ENCODE data around the gene TIMP2. TPM values are rescaled to one million over a fixed set of nuclear protein-coding genes. Genes with fewer than 3 reads are reported as not detected.
"Not testable (repeated sequence)": the region's sequence is repeated elsewhere in the genome, so short reads cannot be mapped to it uniquely, and the experiment has no call there.

TIMP2 gene
- total RNA-seq, 2 donors from 2014 or later, result 99.1 to 158 TPM

- DNase-seq (ENCODE audit: low spot score), result no peak
Measured at GRCh38 chr17:78912082-78912481, 13.1 kb downstream of the TIMP2 start.

GRCh38 chr17:78911543-78911942, 13.6 kb downstream of the TIMP2 start:
- not testable (repeated sequence) for DNase-seq (ENCODE audit: low spot score); H3K9me3 ChIP-seq; H3K27me3 ChIP-seq; H3K4me3 ChIP-seq; H3K36me3 ChIP-seq
- H3K4me1 ChIP-seq, result peaks cover 0 to 47% of the 10 kb centered on the region in 2 donors
- H3K27ac ChIP-seq, result peak overlapping the region in 1 of 2 donors; percentile 21

More at GRCh38 chr17:78912082-78912481, 13.1 kb downstream of the TIMP2 start:
- Histone ChIP-seq H3K4me3 (no peak overlapping the region), H3K27me3 (no peaks in the 10 kb centered on the region), H3K4me1 (peaks cover 0 to 51% of the 10 kb centered on the region in 2 donors), H3K27ac (no peak overlapping the region), H3K9me3 (no peaks in the 10 kb centered on the region), H3K36me3 (no peaks in the 10 kb centered on the region)
- TF ChIP-seq CTCF (IDR thresholded peaks at IDR 0.05), result no peak

- no peak overlapping the region for H3K4me3 ChIP-seq
- H3K27me3 ChIP-seq, result no peaks in the 10 kb centered on the region
- DNase-seq (ENCODE audit: low spot score), result no peak
- TF ChIP-seq CTCF (IDR thresholded peaks at IDR 0.05), result no peak
- H3K36me3 ChIP-seq, result no peaks in the 10 kb centered on the region
- H3K9me3 ChIP-seq, result no peaks in the 10 kb centered on the region
- H3K27ac ChIP-seq, result no peak overlapping the region
- H3K4me1 ChIP-seq, result peaks cover 0 to 41% of the 10 kb centered on the region in 2 donors
Measured at GRCh38 chr17:78910497-78911284, 14.5 kb downstream of the TIMP2 start.

- Histone ChIP-seq H3K4me3 (no peak overlapping the region), H3K27ac (no peak overlapping the region), H3K4me1 (peaks cover 0 to 45% of the 10 kb centered on the region in 2 donors), H3K36me3 (no peaks in the 10 kb centered on the region), H3K27me3 (no peaks in the 10 kb centered on the region), H3K9me3 (no peaks in the 10 kb centered on the region)
- DNase-seq (ENCODE audit: low spot score), result no peak
- no peak for TF ChIP-seq CTCF (IDR thresholded peaks at IDR 0.05)
Measured at GRCh38 chr17:78908426-78908825, 16.8 kb downstream of the TIMP2 start.

GRCh38 chr17:78905541-78905940, 19.6 kb downstream of the TIMP2 start:
- Histone ChIP-seq H3K4me3 (no peak overlapping the region), H3K4me1 (peaks cover 0 to 48% of the 10 kb centered on the region in 2 donors), H3K27ac (no peak overlapping the region), H3K27me3 (no peaks in the 10 kb centered on the region), H3K9me3 (no peaks in the 10 kb centered on the region), H3K36me3 (peaks cover 5% of the 10 kb centered on the region)
- TF ChIP-seq CTCF (IDR thresholded peaks at IDR 0.05), result no peak
- DNase-seq (ENCODE audit: low spot score), result no peak

GRCh38 chr17:78905116-78905515, 20.1 kb downstream of the TIMP2 start:
- no peak overlapping the region for H3K4me3 ChIP-seq
- peaks cover 0 to 44% of the 10 kb centered on the region in 2 donors for H3K4me1 ChIP-seq
- TF ChIP-seq CTCF (IDR thresholded peaks at IDR 0.05), result no peak
- H3K27ac ChIP-seq, result no peak overlapping the region
- no peaks in the 10 kb centered on the region for H3K27me3 ChIP-seq
- peaks cover 5% of the 10 kb centered on the region for H3K36me3 ChIP-seq
- H3K9me3 ChIP-seq, result no peaks in the 10 kb centered on the region
- DNase-seq (ENCODE audit: low spot score), result no peak

All from right atrium auricular region (tissue), 2 donors.